ENCODE results near the gene MXD1. TPM values are rescaled to one million over a fixed set of nuclear protein-coding genes. Genes with fewer than 3 reads are reported as not detected.

Gene MXD1
- total RNA-seq, 4 donors from 2014 or later = 6.1 to 8.6 (median 6.9) TPM

GRCh38 chr2:69975853-69976462 lies 61.0 kb downstream of the MXD1 start:
- no peaks in the 10 kb centered on the region for H3K36me3 ChIP-seq
- intact Hi-C loops (cut with DNase I; ENCODE audit: low total_unique reads) (no loop called here), in situ Hi-C loops (cut with MboI; ENCODE audit: low sequenced_read_pairs in 4 of 4) (no loop called here)
- ATAC-seq = no peak
- TF ChIP-seq POLR2A (IDR thresholded peaks at IDR 0.05) = no peak
- TF ChIP-seq, protein P1, sequence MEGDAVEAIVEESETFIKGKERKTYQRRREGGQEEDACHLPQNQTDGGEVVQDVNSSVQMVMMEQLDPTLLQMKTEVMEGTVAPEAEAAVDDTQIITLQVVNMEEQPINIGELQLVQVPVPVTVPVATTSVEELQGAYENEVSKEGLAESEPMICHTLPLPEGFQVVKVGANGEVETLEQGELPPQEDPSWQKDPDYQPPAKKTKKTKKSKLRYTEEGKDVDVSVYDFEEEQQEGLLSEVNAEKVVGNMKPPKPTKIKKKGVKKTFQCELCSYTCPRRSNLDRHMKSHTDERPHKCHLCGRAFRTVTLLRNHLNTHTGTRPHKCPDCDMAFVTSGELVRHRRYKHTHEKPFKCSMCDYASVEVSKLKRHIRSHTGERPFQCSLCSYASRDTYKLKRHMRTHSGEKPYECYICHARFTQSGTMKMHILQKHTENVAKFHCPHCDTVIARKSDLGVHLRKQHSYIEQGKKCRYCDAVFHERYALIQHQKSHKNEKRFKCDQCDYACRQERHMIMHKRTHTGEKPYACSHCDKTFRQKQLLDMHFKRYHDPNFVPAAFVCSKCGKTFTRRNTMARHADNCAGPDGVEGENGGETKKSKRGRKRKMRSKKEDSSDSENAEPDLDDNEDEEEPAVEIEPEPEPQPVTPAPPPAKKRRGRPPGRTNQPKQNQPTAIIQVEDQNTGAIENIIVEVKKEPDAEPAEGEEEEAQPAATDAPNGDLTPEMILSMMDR (IDR thresholded peaks at IDR 0.05 in 4 of 5, conservative IDR thresholded peaks at IDR 0.05 in 1 of 5) = no peak
- no peak for DNase-seq
- no peak overlapping the region for H3K27ac ChIP-seq
- no peaks in the 10 kb centered on the region for H3K9me3 ChIP-seq
- no peaks in the 10 kb centered on the region for H3K27me3 ChIP-seq
- no peaks in the 10 kb centered on the region for H3K4me1 ChIP-seq
- no peak overlapping the region for H3K4me3 ChIP-seq

DNA sequence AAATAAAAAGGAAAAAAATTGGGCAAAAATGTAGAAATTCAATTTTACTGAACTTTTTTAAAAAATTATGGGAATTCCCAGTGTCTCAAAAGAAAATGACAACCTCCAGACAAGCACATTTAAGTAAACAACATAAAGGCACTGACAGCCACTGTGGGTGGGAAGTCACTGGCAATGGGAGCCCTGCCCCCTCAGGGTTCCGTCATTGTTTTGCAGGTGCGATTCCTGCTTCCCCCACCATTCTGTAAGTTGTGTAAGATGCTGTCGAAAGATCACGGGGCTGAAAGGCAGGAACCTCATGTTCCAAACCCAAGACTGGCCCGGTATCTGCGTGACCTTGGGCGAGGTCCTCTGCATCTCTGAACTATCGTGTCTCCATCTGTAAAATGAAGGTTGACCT lies 62.3 kb downstream of the MXD1 start:
- DNase-seq = no peak
- TF ChIP-seq, protein P1 (IDR thresholded peaks at IDR 0.05 in 4 of 5, conservative IDR thresholded peaks at IDR 0.05 in 1 of 5) = no peak
- no peak for TF ChIP-seq POLR2A (IDR thresholded peaks at IDR 0.05)
- Histone ChIP-seq H3K36me3 (no peaks in the 10 kb centered on the region), H3K4me3 (no peak overlapping the region), H3K27ac (no peak overlapping the region), H3K4me1 (no peaks in the 10 kb centered on the region), H3K27me3 (no peaks in the 10 kb centered on the region), H3K9me3 (no peaks in the 10 kb centered on the region)
- intact Hi-C loops (cut with DNase I; ENCODE audit: low total_unique reads) = no loop called here
- ATAC-seq = no peak
- in situ Hi-C loops (cut with MboI; ENCODE audit: low sequenced_read_pairs in 4 of 4) = no loop called here

- H3K27me3 ChIP-seq = no peaks in the 10 kb centered on the region
- H3K4me1 ChIP-seq = no peaks in the 10 kb centered on the region
- intact Hi-C loops (cut with DNase I; ENCODE audit: low total_unique reads) (no loop called here), in situ Hi-C loops (cut with MboI; ENCODE audit: low sequenced_read_pairs in 4 of 4) (no loop called here)
- no peaks in the 10 kb centered on the region for H3K9me3 ChIP-seq
- no peak overlapping the region for H3K27ac ChIP-seq
- ATAC-seq = no peak
- no peaks in the 10 kb centered on the region for H3K36me3 ChIP-seq
- TF ChIP-seq POLR2A (IDR thresholded peaks at IDR 0.05) = no peak
- TF ChIP-seq, protein P1 (IDR thresholded peaks at IDR 0.05 in 4 of 5, conservative IDR thresholded peaks at IDR 0.05 in 1 of 5) = no peak
- DNase-seq = no peak
- H3K4me3 ChIP-seq = no peak overlapping the region
Observed at GRCh38 chr2:69977906-69978482, 63.1 kb downstream of the MXD1 start.

DNA sequence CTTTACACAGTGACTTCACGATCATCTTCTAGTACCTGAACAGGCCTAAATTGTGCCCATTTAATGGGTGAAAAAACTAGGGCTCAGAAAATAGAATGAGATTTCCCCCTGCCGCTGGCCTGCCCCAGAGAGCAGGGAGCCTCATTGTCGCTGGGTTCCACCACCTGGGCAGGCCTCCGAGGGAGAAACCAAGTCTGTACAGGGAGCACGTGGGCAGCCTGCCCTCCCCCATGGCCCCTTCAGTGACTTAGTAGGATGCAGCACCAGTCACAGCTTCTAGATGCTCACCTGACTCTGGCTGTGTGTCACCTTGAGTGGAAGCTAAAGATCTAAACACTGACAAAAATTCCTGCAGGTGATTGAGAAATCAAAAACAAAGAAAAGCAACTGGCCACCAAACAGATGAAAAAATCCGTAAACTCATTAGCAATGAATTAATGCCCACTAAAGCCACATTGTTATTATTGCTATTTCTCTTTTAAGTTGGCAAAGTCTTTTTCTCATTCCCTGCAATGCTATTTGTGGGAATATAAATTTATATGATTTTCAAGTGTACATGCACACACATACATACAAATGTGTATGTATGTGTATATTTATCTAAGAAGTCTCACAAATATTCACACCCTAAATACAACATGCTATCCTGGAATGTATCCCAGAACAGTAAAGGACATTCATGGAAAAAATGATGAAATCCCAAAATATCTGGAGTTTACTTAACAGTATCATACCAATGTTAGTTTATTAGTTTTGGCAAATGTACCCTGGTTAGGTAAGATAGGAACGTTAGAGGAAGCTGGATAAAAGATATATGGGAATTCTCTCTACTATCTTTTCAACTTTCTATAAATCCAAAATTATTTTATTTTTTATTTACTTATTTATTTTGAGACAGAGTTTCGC lies 65.2 kb downstream of the MXD1 start:
- TF ChIP-seq, protein P1 (IDR thresholded peaks at IDR 0.05 in 4 of 5, conservative IDR thresholded peaks at IDR 0.05 in 1 of 5) = no peak
- H3K36me3 ChIP-seq = no peaks in the 10 kb centered on the region
- ATAC-seq = no peak
- in situ Hi-C loops (cut with MboI; ENCODE audit: low sequenced_read_pairs in 4 of 4) = no loop called here
- H3K9me3 ChIP-seq = no peaks in the 10 kb centered on the region
- DNase-seq = no peak
- no peaks in the 10 kb centered on the region for H3K4me1 ChIP-seq
- H3K4me3 ChIP-seq = no peak overlapping the region
- intact Hi-C loops (cut with DNase I; ENCODE audit: low total_unique reads) = no loop called here
- H3K27me3 ChIP-seq = no peaks in the 10 kb centered on the region
- H3K27ac ChIP-seq = no peak overlapping the region
